Astrocyte (in vitro differentiated cells and primary cell): Measurements from ENCODE around the gene MRPS23. TPM values are rescaled to one million over a fixed set of nuclear protein-coding genes. Genes with fewer than 3 reads are reported as not detected.

ENCODE experiments used
- DNase-seq: peaks from one replicate; pipeline ENCODE4 v3.0.0-alpha.2; 2010; ENCODE audit warnings: low read depth
- FAIRE-seq: peaks from 2 replicates; lab custom pipeline; 2011; peaks lifted over from hg19 to GRCh38; lab: Jason Lieb, UNC
- H2AFZ ChIP-seq: 2 replicates; pipeline ENCODE4 v1.6.0; 2012; ENCODE audit warnings: low read depth, low read length, inconsistent platforms
- H3K27ac ChIP-seq: 2 replicates; pipeline ENCODE4 v1.5.1; 2011; ENCODE audit warnings: low read depth, low read length, inconsistent platforms
- H3K27me3 ChIP-seq: 2 replicates; pipeline ENCODE4 v1.6.0; 2011; ENCODE audit warnings: low read length, inconsistent platforms; ENCODE audit not compliant: insufficient read depth
- H3K36me3 ChIP-seq: 2 replicates; pipeline ENCODE4 v1.5.1; 2011; ENCODE audit warnings: low read length, inconsistent platforms; ENCODE audit not compliant: insufficient read depth
- H3K4me1 ChIP-seq: 2 replicates; pipeline ENCODE4 v1.5.1; 2011; ENCODE audit warnings: low read length, inconsistent platforms; ENCODE audit not compliant: insufficient read depth
- H3K4me2 ChIP-seq: 2 replicates; pipeline ENCODE4 v1.6.0; 2012; ENCODE audit warnings: low read length, inconsistent platforms
- H3K4me3 ChIP-seq: 2 replicates; pipeline ENCODE4 v1.5.1; 2011; ENCODE audit warnings: low read depth, mild to moderate bottlenecking, low read length, inconsistent platforms; ENCODE audit not compliant: insufficient read depth
- H3K79me2 ChIP-seq: 2 replicates; pipeline ENCODE4 v1.6.0; 2012; ENCODE audit warnings: mild to moderate bottlenecking, low read length, inconsistent platforms; ENCODE audit not compliant: insufficient read depth
- H3K9ac ChIP-seq: 2 replicates; pipeline ENCODE4 v1.6.0; 2012; ENCODE audit warnings: mild to moderate bottlenecking, low read length, inconsistent platforms
- H3K9me3 ChIP-seq: 2 replicates; pipeline ENCODE4 v1.5.1; 2012; ENCODE audit warnings: low read depth, mild to moderate bottlenecking, low read length, inconsistent platforms; ENCODE audit not compliant: insufficient read depth
- H4K20me1 ChIP-seq: 2 replicates; pipeline ENCODE4 v1.6.0; 2012; ENCODE audit warnings: low read length, inconsistent platforms; ENCODE audit not compliant: insufficient read depth
- H3K27ac Mint-ChIP-seq: one replicate; pipeline ENCODE4 v1.8.0; 2021; ENCODE audit warnings: mild to moderate bottlenecking, mixed read lengths; ENCODE audit not compliant: unreplicated experiment
- H3K27me3 Mint-ChIP-seq: one replicate; pipeline ENCODE4 v1.8.0; 2021; ENCODE audit warnings: low read depth, mixed read lengths; ENCODE audit not compliant: unreplicated experiment
- H3K36me3 Mint-ChIP-seq: one replicate; pipeline ENCODE4 v1.8.0; 2021; ENCODE audit warnings: low read depth, mixed read lengths; ENCODE audit not compliant: unreplicated experiment
- H3K4me1 Mint-ChIP-seq: one replicate; pipeline ENCODE4 v1.8.0; 2021; ENCODE audit warnings: low read depth, mixed read lengths; ENCODE audit not compliant: unreplicated experiment
- H3K4me3 Mint-ChIP-seq: one replicate; pipeline ENCODE4 v1.8.0; 2021; ENCODE audit warnings: mild to moderate bottlenecking, moderate library complexity, mixed read lengths; ENCODE audit not compliant: unreplicated experiment
- H3K9me3 Mint-ChIP-seq: one replicate; pipeline ENCODE4 v1.8.0; 2021; ENCODE audit warnings: mild to moderate bottlenecking, mixed read lengths; ENCODE audit not compliant: unreplicated experiment
- EZH2 ChIP-seq: IDR thresholded peaks from 2 replicates; pipeline ENCODE4 v1.6.1; 2012; ENCODE audit warnings: mild to moderate bottlenecking, low read length, inconsistent platforms; ENCODE audit not compliant: insufficient read depth
- total RNA-seq: library from RNA; stranded (reverse); gene quantifications from 2 replicates; pipeline ENCODE4 v1.2.1, GENCODE V29; 2021
- TF ChIP-seq, protein P1 (sequence below): IDR thresholded peaks from 2 replicates; pipeline ENCODE4 v1.5.1; 2011; ENCODE audit warnings: low read depth, mild to moderate bottlenecking, inconsistent platforms, low read length, moderate library complexity; ENCODE audit not compliant: insufficient read depth

Gene MRPS23
- total RNA-seq, 1 donor from 2014 or later: 61.3 TPM

- FAIRE-seq (peak; percentile 96), DNase-seq (peak; percentile 96)
- H3K36me3 Mint-ChIP-seq: no peaks in the 10 kb centered on the region
- TF ChIP-seq, protein P1, sequence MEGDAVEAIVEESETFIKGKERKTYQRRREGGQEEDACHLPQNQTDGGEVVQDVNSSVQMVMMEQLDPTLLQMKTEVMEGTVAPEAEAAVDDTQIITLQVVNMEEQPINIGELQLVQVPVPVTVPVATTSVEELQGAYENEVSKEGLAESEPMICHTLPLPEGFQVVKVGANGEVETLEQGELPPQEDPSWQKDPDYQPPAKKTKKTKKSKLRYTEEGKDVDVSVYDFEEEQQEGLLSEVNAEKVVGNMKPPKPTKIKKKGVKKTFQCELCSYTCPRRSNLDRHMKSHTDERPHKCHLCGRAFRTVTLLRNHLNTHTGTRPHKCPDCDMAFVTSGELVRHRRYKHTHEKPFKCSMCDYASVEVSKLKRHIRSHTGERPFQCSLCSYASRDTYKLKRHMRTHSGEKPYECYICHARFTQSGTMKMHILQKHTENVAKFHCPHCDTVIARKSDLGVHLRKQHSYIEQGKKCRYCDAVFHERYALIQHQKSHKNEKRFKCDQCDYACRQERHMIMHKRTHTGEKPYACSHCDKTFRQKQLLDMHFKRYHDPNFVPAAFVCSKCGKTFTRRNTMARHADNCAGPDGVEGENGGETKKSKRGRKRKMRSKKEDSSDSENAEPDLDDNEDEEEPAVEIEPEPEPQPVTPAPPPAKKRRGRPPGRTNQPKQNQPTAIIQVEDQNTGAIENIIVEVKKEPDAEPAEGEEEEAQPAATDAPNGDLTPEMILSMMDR: no peak
- TF ChIP-seq EZH2: no peak
- H3K27ac ChIP-seq: peak overlapping the region; percentile 92
- peaks cover 1% of the 10 kb centered on the region for H3K9me3 Mint-ChIP-seq
- H3K9me3 ChIP-seq: no peaks in the 10 kb centered on the region
- peak overlapping the region; percentile 98 for H3K27ac Mint-ChIP-seq
- peak overlapping the region; percentile 66 for H3K4me3 Mint-ChIP-seq
- peaks cover 22% of the 10 kb centered on the region for H3K4me1 Mint-ChIP-seq
- peak overlapping the region; percentile 14 for H3K4me3 ChIP-seq
- peaks cover 32% of the 10 kb centered on the region for H3K79me2 ChIP-seq
- H3K36me3 ChIP-seq: no peaks in the 10 kb centered on the region
- no peaks in the 10 kb centered on the region for H3K27me3 Mint-ChIP-seq
- no peaks in the 10 kb centered on the region for H3K27me3 ChIP-seq
- peaks cover 7% of the 10 kb centered on the region for H4K20me1 ChIP-seq
- H3K4me2 ChIP-seq: peak overlapping the region; percentile 77
- H3K9ac ChIP-seq: peak overlapping the region; percentile 75
- peak overlapping the region; percentile 5 for H2AFZ ChIP-seq
- H3K4me1 ChIP-seq: peaks cover 47% of the 10 kb centered on the region
These were observed 43.2 kb upstream of the MRPS23 start for GRCh38 chr17:57892820-57893595.

DNA sequence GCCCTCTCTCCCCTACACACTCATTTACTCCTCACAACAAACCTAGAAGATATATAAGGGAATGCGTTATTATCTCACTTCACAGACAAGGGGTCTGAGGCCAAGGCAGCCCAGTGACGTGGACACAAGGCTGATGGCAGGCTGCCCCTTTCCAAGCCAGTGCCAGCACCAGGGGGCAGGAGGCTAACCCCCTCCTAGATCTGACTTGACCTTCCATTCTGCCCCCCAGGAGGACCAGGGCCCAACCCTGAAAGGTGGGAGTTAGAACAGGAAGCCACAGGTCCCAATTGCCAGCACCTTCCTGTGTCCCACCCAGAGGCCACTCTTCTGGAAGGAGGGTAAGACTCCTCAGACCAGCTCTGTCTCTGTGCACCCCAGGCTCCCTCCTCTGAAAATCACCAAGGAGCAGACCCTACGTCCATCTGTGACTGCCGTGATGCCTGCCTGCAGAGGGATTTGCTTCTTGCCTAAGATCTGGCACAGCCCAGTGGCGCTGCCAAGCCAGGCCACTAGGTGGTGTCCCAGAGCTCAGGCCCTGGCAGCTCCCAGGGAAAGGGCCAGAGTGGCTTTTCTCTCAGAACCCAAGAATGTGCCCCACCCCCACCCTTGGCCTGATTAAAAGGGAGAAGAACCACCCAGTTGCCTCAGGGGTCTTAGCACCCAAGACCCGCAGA lies 42.4 kb upstream of the MRPS23 start:
- peak overlapping the region; percentile 14 for H3K4me3 ChIP-seq
- peak overlapping the region; percentile 98 for H3K27ac Mint-ChIP-seq
- H3K79me2 ChIP-seq: peaks cover 32% of the 10 kb centered on the region
- peak overlapping the region; percentile 75 for H3K9ac ChIP-seq
- H3K36me3 Mint-ChIP-seq: no peaks in the 10 kb centered on the region
- no peaks in the 10 kb centered on the region for H3K27me3 Mint-ChIP-seq
- FAIRE-seq (peak; percentile 34), DNase-seq (peak; percentile 66)
- no peak overlapping the region for H2AFZ ChIP-seq
- H3K4me1 ChIP-seq: peaks cover 46% of the 10 kb centered on the region
- peak overlapping the region; percentile 92 for H3K27ac ChIP-seq
- no peaks in the 10 kb centered on the region for H3K36me3 ChIP-seq
- no peak overlapping the region for H3K4me3 Mint-ChIP-seq
- H3K9me3 Mint-ChIP-seq: peaks cover 1% of the 10 kb centered on the region
- H3K27me3 ChIP-seq: no peaks in the 10 kb centered on the region
- peak overlapping the region; percentile 77 for H3K4me2 ChIP-seq
- TF ChIP-seq, protein P1: peak; percentile 98
- TF ChIP-seq EZH2: no peak
- H3K9me3 ChIP-seq: no peaks in the 10 kb centered on the region
- H3K4me1 Mint-ChIP-seq: peaks cover 19% of the 10 kb centered on the region
- peaks cover 6% of the 10 kb centered on the region for H4K20me1 ChIP-seq
